WI38 (cell line): Measurements from ENCODE around the gene MYH7.
A peak's percentile ranks its signal among the peaks of the same experiment; 100 is the strongest.

Experiments used
- H3K4me3 ChIP-seq: 2 replicates; pipeline ENCODE4 v1.5.1; 2011; ENCODE audit warnings: low read depth, mild to moderate bottlenecking, control low read depth, low read length
- TF ChIP-seq, protein P1 (sequence below): IDR thresholded peaks from 2 replicates; pipeline ENCODE4 v1.5.1; 2012; ENCODE audit warnings: low read depth, mild to moderate bottlenecking, control low read depth, low read length

The MYH7 gene

DNA sequence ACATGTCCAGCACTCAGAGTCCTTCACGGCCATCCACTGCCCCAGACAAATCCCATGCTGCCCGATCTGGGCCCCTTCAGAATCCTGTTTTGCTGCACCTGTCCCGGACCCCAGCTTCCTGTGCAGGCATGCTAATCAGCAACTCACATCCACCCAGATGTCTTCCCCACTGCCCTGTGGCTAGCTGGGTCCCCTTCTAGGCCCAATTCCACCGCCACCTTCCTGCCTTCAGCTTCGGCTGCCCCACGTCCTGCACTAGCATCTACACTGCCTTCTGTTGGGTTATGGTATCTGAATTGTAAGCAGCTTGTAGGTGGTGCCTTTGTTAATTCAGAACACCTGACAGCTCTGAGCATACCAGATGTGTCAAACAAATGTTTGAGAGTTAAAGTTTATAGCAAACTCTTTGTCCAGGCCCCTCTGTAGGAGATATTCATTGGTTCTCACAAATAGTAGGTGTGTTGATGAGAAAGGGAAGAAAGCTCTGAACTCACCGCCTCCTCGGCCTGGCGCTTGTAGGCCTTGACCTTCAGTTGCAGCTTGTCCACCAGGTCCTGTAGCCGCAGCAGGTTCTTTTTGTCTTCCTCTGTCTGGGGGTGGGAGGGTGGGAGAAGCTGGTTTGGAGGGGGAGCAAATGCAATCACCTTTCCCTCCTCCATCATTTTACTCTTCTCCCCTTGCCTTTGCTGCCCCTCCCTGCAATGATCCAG is 52.6 kb downstream of the MYH7 start:
- TF ChIP-seq, protein P1, sequence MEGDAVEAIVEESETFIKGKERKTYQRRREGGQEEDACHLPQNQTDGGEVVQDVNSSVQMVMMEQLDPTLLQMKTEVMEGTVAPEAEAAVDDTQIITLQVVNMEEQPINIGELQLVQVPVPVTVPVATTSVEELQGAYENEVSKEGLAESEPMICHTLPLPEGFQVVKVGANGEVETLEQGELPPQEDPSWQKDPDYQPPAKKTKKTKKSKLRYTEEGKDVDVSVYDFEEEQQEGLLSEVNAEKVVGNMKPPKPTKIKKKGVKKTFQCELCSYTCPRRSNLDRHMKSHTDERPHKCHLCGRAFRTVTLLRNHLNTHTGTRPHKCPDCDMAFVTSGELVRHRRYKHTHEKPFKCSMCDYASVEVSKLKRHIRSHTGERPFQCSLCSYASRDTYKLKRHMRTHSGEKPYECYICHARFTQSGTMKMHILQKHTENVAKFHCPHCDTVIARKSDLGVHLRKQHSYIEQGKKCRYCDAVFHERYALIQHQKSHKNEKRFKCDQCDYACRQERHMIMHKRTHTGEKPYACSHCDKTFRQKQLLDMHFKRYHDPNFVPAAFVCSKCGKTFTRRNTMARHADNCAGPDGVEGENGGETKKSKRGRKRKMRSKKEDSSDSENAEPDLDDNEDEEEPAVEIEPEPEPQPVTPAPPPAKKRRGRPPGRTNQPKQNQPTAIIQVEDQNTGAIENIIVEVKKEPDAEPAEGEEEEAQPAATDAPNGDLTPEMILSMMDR = no peak
- H3K4me3 ChIP-seq = no peak overlapping the region

DNA sequence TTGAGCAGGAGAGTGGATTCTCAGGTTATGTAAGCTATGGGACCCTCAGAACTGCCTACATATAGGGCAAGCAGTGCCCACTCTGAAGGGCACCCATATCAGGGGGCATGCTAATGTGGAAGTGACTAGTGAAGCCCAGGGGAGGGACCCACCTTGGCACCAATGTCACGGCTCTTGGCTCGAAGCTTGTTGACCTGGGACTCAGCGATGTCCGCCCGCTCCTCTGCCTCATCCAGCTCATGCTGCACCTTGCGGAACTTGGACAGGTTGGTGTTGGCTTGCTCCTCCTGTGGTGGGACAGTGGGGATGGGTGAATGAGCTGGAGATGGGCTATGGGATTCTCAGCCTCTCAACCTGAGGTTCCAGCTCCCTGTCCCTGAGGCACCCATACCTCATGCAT is 53.2 kb downstream of the MYH7 start:
- H3K4me3 ChIP-seq = no peak overlapping the region
- TF ChIP-seq, protein P1 = no peak

DNA sequence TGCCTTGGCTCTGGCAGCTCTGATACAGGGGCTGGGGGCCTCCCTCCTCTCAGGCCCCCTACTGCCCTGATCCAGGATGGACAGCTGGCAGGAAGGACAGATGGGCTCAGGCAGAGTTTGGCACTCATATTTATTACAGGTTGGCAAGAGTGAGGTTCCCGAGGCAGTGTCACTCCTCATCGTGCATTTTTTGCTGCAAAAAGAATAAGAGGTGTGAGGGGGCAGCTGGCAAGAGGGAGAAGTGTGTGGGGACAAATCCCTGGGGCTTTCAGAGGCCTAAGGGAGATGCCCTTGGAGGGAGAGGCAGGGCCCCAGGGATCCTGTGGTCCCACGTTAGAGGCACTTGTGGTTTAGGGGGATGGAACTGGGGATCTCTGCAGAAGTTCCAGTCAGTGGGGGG is 53.6 kb downstream of the MYH7 start:
- TF ChIP-seq, protein P1 = no peak

DNA sequence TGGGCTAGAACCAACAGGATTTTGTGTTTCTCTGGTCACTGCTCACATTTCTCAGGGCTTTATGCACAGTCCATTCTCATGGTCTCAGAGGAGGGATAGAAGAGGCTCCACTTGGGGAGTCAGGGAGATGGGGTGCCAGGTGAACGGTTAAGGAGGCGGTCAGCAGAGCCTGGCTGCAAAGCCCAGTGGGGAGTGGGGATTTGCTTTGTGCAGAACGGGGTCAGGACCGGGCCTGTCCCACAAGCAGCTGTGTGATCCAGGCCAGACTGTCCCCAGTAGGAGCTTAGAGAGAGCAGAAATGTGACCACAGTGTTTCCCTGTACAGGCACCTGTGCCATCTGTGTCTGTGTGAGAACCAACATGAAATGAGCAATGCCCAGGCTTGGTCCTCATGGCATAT is 54.5 kb downstream of the MYH7 start:
- TF ChIP-seq, protein P1 = no peak
- no peak overlapping the region for H3K4me3 ChIP-seq

More for the DNA sequence above, 53.6 kb downstream of the MYH7 start:
- H3K4me3 ChIP-seq = no peak overlapping the region

DNA sequence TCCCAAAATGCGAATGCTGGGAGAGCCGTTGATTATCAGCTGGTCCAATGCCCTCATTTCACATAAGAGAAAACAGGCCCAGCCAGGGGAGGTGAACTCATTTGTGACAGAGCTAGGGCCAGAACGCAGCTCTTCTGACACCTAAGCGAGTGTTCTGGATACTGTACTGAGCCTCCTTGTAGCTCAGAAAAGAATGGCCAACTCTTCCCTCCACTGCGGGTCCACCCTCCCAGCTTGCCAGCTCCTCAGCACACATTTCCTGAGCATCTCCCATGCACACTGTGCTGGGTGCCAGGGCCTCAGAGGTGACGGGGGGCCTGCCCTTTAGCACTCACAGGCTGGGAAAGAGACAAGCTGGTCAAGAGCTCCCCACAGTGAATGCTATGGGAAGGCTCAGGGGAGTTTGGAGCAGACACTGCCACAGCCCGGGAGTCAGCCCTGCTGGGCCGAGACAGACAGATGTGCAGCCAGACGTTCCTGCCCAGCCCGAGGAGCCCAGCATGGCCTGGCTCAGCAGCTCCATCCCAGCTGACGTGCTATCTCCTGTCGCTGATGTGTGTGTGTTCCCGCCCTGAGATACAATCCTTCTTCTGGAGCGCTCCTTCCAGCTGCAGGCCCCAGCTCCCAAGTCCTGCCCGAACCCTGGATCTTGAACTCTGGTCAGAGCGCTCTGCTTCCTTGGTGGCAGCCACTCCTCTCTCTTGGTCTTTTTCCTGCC is 55.1 kb downstream of the MYH7 start:
- TF ChIP-seq, protein P1 = no peak
- H3K4me3 ChIP-seq = no peak overlapping the region

DNA sequence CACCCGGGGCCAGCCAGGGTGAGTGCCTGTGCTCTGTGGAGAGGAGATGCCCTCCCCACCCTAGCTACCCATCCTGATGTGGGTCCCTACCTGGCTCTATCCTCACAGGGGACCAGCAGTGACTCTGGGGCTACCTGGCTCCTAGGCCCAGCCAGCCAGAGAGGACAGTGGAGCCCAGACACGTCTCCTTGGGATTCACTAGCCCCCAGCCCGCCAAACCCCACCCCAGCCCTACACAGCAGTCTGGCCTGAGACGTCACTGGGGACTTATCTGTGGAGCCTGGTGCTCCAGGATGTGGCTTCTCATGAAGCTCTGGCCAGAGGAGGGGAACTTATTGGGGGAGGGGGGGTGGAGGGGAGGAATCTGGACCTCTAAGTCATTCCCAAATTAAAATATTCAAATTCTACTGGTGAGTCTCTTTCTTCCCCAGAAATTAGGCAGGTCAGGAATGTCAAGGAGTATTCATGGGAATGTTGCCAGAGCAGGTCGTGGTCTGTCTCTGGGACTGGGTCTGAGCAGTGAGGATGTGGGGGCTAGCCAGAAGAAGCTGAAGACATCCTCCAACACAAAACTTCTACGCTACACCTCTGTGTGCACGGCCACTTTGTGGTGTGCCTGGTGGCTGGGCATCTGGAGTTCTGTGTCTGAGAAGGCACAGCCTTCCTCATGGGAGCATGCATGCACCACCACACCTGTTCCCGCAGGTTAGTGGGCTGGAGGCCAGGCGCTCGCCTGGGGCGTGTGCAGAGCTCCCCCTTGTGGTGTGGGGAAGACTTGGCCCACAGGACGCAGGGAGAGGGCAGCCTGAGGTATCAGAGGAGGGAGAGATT is 55.9 kb downstream of the MYH7 start:
- TF ChIP-seq, protein P1 = peak; percentile 94
- no peak overlapping the region for H3K4me3 ChIP-seq
